Muscle layer of colon (tissue), 2 donors: ENCODE data around the gene CRTC1.
"Not testable (repeated sequence)": the region's sequence is repeated elsewhere in the genome, so short reads cannot be mapped to it uniquely, and the experiment has no call there.

Source experiments
- H3K27ac ChIP-seq: one replicate; pipeline ENCODE4 v1.7.0; 2013; ENCODE audit warnings: low read depth, mild to moderate bottlenecking, low read length, moderate library complexity
- H3K27me3 ChIP-seq, 2 donors: one replicate each; pipeline ENCODE4 v1.7.0; 2013; ENCODE audit warnings: low read length in 2 of 2, mild to moderate bottlenecking in 2 of 2; ENCODE audit not compliant: insufficient read depth in 2 of 2, control insufficient read depth in 1 of 2
- H3K36me3 ChIP-seq: one replicate; pipeline ENCODE4 v1.7.0; 2013; ENCODE audit warnings: mild to moderate bottlenecking, low read length; ENCODE audit not compliant: insufficient read depth
- H3K4me1 ChIP-seq: one replicate; pipeline ENCODE4 v1.7.0; 2013; ENCODE audit warnings: mild to moderate bottlenecking, low read length; ENCODE audit not compliant: insufficient read depth
- H3K4me3 ChIP-seq, 2 donors: one replicate each; pipeline ENCODE4 v1.7.0; 2013; ENCODE audit warnings: low read length in 2 of 2, low read depth in 1 of 2, mild to moderate bottlenecking in 1 of 2, moderate library complexity in 1 of 2
- H3K9ac ChIP-seq: one replicate; pipeline ENCODE4 v1.7.0; 2013; ENCODE audit warnings: low read length
- H3K9me3 ChIP-seq: one replicate; pipeline ENCODE4 v1.7.0; 2013; ENCODE audit warnings: mild to moderate bottlenecking, low read length
- donor health status: abdominal sarcoma.
- donor health status: Adenocarcinoma of cecum.

CRTC1 gene

GRCh38 chr19:18672044-18672451 is 11.4 kb upstream of the CRTC1 start:
- H3K27me3 ChIP-seq, result no peaks in the 10 kb centered on the region
- H3K4me3 ChIP-seq, result no peak overlapping the region
- H3K27ac ChIP-seq, result peak overlapping the region; percentile 4
- H3K4me1 ChIP-seq, result peaks cover 32% of the 10 kb centered on the region
- H3K9ac ChIP-seq, result no peak overlapping the region
- no peaks in the 10 kb centered on the region for H3K9me3 ChIP-seq
- peaks cover 21% of the 10 kb centered on the region for H3K36me3 ChIP-seq

GRCh38 chr19:18672606-18673337 is 10.7 kb upstream of the CRTC1 start:
- peaks cover 33% of the 10 kb centered on the region for H3K4me1 ChIP-seq
- peak overlapping the region; percentile 4 for H3K27ac ChIP-seq
- no peak overlapping the region for H3K4me3 ChIP-seq
- no peak overlapping the region for H3K9ac ChIP-seq
- H3K36me3 ChIP-seq, result peaks cover 15% of the 10 kb centered on the region
- no peaks in the 10 kb centered on the region for H3K27me3 ChIP-seq
- no peaks in the 10 kb centered on the region for H3K9me3 ChIP-seq

- Histone ChIP-seq H3K9ac (no peak overlapping the region), H3K4me1 (peaks cover 42% of the 10 kb centered on the region), H3K36me3 (peaks cover 2% of the 10 kb centered on the region), H3K9me3 (no peaks in the 10 kb centered on the region), H3K4me3 (no peak overlapping the region), H3K27ac (no peak overlapping the region), H3K27me3 (no peaks in the 10 kb centered on the region)
These were observed 8.9 kb upstream of the CRTC1 start for GRCh38 chr19:18674616-18675015.

- no peak overlapping the region for H3K4me3 ChIP-seq
- no peaks in the 10 kb centered on the region for H3K27me3 ChIP-seq
- peaks cover 42% of the 10 kb centered on the region for H3K4me1 ChIP-seq
- no peaks in the 10 kb centered on the region for H3K9me3 ChIP-seq
- no peaks in the 10 kb centered on the region for H3K36me3 ChIP-seq
- peak overlapping the region; percentile 3 for H3K27ac ChIP-seq
- H3K9ac ChIP-seq, result no peak overlapping the region
These were observed 7.7 kb upstream of the CRTC1 start for GRCh38 chr19:18675779-18676178.

- H3K27ac ChIP-seq, result no peak overlapping the region
These were observed 6.8 kb upstream of the CRTC1 start for GRCh38 chr19:18676692-18677091.

GRCh38 chr19:18677156-18677555 is 6.3 kb upstream of the CRTC1 start:
- Histone ChIP-seq H3K36me3 (no peaks in the 10 kb centered on the region), H3K4me1 (peaks cover 36% of the 10 kb centered on the region), H3K9me3 (no peaks in the 10 kb centered on the region), H3K4me3 (no peak overlapping the region), H3K27me3 (no peaks in the 10 kb centered on the region), H3K27ac (no peak overlapping the region), H3K9ac (no peak overlapping the region)

More at GRCh38 chr19:18676692-18677091, 6.8 kb upstream of the CRTC1 start:
- Histone ChIP-seq H3K4me3 (no peak overlapping the region), H3K4me1 (peaks cover 41% of the 10 kb centered on the region), H3K36me3 (no peaks in the 10 kb centered on the region), H3K9me3 (no peaks in the 10 kb centered on the region), H3K9ac (no peak overlapping the region), H3K27me3 (no peaks in the 10 kb centered on the region)

GRCh38 chr19:18680148-18680547 is 3.3 kb upstream of the CRTC1 start:
- not testable (repeated sequence) for H3K36me3 ChIP-seq, H3K9ac ChIP-seq, H3K4me3 ChIP-seq, H3K27ac ChIP-seq, H3K9me3 ChIP-seq, H3K27me3 ChIP-seq
- peaks cover 26% of the 10 kb centered on the region for H3K4me1 ChIP-seq

- Histone ChIP-seq H3K27me3 (no peaks in the 10 kb centered on the region), H3K4me1 (peaks cover 25% of the 10 kb centered on the region), H3K27ac (no peak overlapping the region), H3K4me3 (peak overlapping the region; percentile 50 to 55), H3K36me3 (no peaks in the 10 kb centered on the region), H3K9ac (no peak overlapping the region), H3K9me3 (no peaks in the 10 kb centered on the region)
These were observed 722 bp upstream of the CRTC1 start for GRCh38 chr19:18682807-18683108.

- no peaks in the 10 kb centered on the region for H3K9me3 ChIP-seq
- peaks cover 16% of the 10 kb centered on the region for H3K4me1 ChIP-seq
- no peaks in the 10 kb centered on the region for H3K27me3 ChIP-seq
- peak overlapping the region; percentile 53 for H3K9ac ChIP-seq
- no peaks in the 10 kb centered on the region for H3K36me3 ChIP-seq
- peak overlapping the region; percentile 19 for H3K27ac ChIP-seq
- peak overlapping the region; percentile 47 to 68 for H3K4me3 ChIP-seq
These were observed 620 bp downstream of the CRTC1 start for GRCh38 chr19:18683958-18684641.

- H3K27me3 ChIP-seq, result no peaks in the 10 kb centered on the region
- H3K4me3 ChIP-seq, result peak overlapping the region in 1 of 2 donors; percentile 68
- no peaks in the 10 kb centered on the region for H3K36me3 ChIP-seq
- H3K9ac ChIP-seq, result no peak overlapping the region
- H3K4me1 ChIP-seq, result peaks cover 16% of the 10 kb centered on the region
- H3K9me3 ChIP-seq, result no peaks in the 10 kb centered on the region
- peak overlapping the region; percentile 19 for H3K27ac ChIP-seq
These were observed 1.1 kb downstream of the CRTC1 start for GRCh38 chr19:18684642-18684993.

GRCh38 chr19:18685597-18686190 is 2.2 kb downstream of the CRTC1 start:
- no peak overlapping the region for H3K9ac ChIP-seq
- peaks cover 16% of the 10 kb centered on the region for H3K4me1 ChIP-seq
- H3K4me3 ChIP-seq, result no peak overlapping the region

More at GRCh38 chr19:18685597-18686190, 2.2 kb downstream of the CRTC1 start:
- Histone ChIP-seq H3K9me3 (no peaks in the 10 kb centered on the region), H3K27ac (no peak overlapping the region), H3K36me3 (no peaks in the 10 kb centered on the region), H3K27me3 (no peaks in the 10 kb centered on the region)
